PC-9 (cell line): ENCODE results near the gene ROS1. TPM values are rescaled to one million over a fixed set of nuclear protein-coding genes. Genes with fewer than 3 reads are reported as not detected.

Source experiments
- BruUV-seq: library from RNA; stranded (reverse); fragments of 400-500 nt; replicated peaks from 2 replicates; lab custom pipeline; 2021; lab: Mats Ljungman, UMichigan
- CTCF ChIA-PET: fragments of 300-600 bp; sonication (Branson Sonifier 250); formaldehyde crosslinking; loops from one replicate; lab custom pipeline; 2022; ENCODE audit warnings: antibody characterized with exemption; lab: Charles Lee
- POLR2A ChIA-PET: fragments of 300-600 bp; sonication (Branson Sonifier 250); formaldehyde crosslinking; loops from one replicate; lab custom pipeline; 2022; ENCODE audit warnings: antibody characterized with exemption; ENCODE audit not compliant: unreplicated experiment; lab: Charles Lee
- DNase-seq, 2 experiments: peaks; one replicate each; pipeline versions ENCODE4 v3.0.0 to v3.0.0-alpha.2; 2015 to 2022; ENCODE audit warnings: mixed read lengths in 1 of 2
- H2AFZ ChIP-seq: fragments of 200-600 bp; sonication (generic); 2 replicates; pipeline ENCODE4 v1.8.1; 2017; ENCODE audit warnings: antibody characterized with exemption
- H3F3A ChIP-seq: fragments of 200-600 bp; sonication (generic); 2 replicates; pipeline ENCODE4 v1.8.1; 2017; ENCODE audit warnings: antibody characterized with exemption, mild to moderate bottlenecking, low read depth; ENCODE audit not compliant: insufficient read depth
- H3K27ac ChIP-seq: fragments of 200-600 bp; sonication (generic); 2 replicates; pipeline ENCODE4 v1.6.1; 2016; ENCODE audit warnings: mixed run types
- H3K27me3 ChIP-seq: fragments of 200-600 bp; sonication (generic); 2 replicates; pipeline ENCODE4 v1.6.1; 2016; ENCODE audit warnings: low read depth, mixed run types; ENCODE audit not compliant: insufficient read depth
- H3K36me3 ChIP-seq: fragments of 200-600 bp; sonication (generic); 2 replicates; pipeline ENCODE4 v1.6.1; 2016; ENCODE audit warnings: low read depth, mixed run types
- H3K4me1 ChIP-seq: fragments of 200-600 bp; sonication (generic); replicated peaks from 2 replicates; pipeline ENCODE4 v1.6.1; 2016; ENCODE audit warnings: mixed run types; ENCODE audit not compliant: insufficient read depth
- H3K4me2 ChIP-seq: fragments of 200-600 bp; sonication (generic); 2 replicates; pipeline ENCODE4 v1.6.1; 2017; ENCODE audit warnings: mixed run types
- H3K4me3 ChIP-seq: fragments of 200-600 bp; sonication (generic); 2 replicates; pipeline ENCODE4 v1.6.1; 2016; ENCODE audit warnings: mixed run types
- H3K79me2 ChIP-seq: fragments of 200-600 bp; sonication (generic); 2 replicates; pipeline ENCODE4 v1.6.1; 2017; ENCODE audit warnings: low read depth, mixed run types
- H3K9me2 ChIP-seq: fragments of 200-600 bp; sonication (generic); 2 replicates; pipeline ENCODE4 v1.8.1; 2017; ENCODE audit warnings: mild to moderate bottlenecking; ENCODE audit not compliant: insufficient read depth
- H3K9me3 ChIP-seq: fragments of 200-600 bp; sonication (generic); 2 replicates; pipeline ENCODE4 v1.8.1; 2016; ENCODE audit warnings: low read depth; ENCODE audit not compliant: insufficient read depth
- H4K20me1 ChIP-seq: fragments of 200-600 bp; sonication (generic); 2 replicates; pipeline ENCODE4 v1.8.1; 2017; ENCODE audit not compliant: insufficient read depth
- CTCF ChIP-seq: fragments of 200-600 bp; sonication (generic); conservative IDR thresholded peaks from 2 replicates; pipeline ENCODE4 v1.6.1; 2017; ENCODE audit warnings: mixed run types, antibody characterized with exemption, mild to moderate bottlenecking, moderate library complexity
- EZH2 ChIP-seq: fragments of 200-600 bp; sonication (generic); IDR thresholded peaks from 2 replicates; pipeline ENCODE4 v1.8.0; 2017; ENCODE audit warnings: antibody characterized with exemption, low read depth
- intact Hi-C: fragments of 100-400 bp; cut with micrococcal nuclease; formaldehyde crosslinking; loops from one replicate; pipeline ENCODE4 v1.10.0; 2022; ENCODE audit not compliant: unreplicated experiment
- total RNA-seq: library from RNA; stranded (reverse); gene quantifications from 2 replicates; pipeline ENCODE4 v1.2.3, GENCODE V29; 2021

The ROS1 gene
- total RNA-seq, 1 experiment from 2014 or later = not detected

DNA sequence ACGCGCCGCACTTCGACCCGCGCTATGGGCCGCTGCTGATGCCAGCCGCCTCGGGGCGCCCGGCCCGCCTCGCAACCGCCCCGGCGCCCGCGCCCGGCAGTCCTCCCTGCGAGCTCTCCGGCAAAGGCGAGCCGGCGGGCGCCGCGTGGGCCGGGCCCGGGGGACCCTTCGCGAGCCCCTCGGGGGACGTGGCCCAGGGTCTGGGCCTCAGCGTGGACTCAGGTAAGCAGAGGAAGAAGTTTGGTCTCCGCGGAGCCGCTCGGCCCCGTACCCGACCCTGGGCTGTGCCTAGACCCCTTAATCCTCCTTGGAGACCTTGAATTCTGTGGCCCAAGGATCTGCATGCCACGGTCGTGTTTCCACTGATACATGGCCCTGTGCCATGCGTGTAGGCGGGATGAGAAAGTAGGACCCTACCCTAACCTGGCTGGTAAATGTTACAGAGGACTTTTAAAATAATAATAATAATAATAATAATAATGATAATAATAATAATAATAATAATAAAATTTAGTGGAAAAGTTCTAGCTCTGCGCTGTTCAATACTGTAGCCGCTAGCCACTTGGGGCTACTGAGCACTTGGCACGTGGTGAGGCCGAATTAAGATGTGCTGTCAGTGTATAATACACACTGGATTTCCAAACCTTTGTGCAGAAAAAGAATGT lies 154.8 kb downstream of the ROS1 start:
- intact Hi-C loops = no loop called here
- Histone ChIP-seq H2AFZ (no peak overlapping the region), H3K79me2 (no peaks in the 10 kb centered on the region), H3K4me1 (no peaks in the 10 kb centered on the region), H3K27me3 (peaks cover 15% of the 10 kb centered on the region; the same call in 1 of the 2 replicates), H3K4me3 (no peak overlapping the region), H3F3A (no peaks in the 10 kb centered on the region), H4K20me1 (no peaks in the 10 kb centered on the region), H3K9me2 (no peaks in the 10 kb centered on the region), H3K27ac (no peak overlapping the region), H3K9me3 (no peaks in the 10 kb centered on the region), H3K4me2 (no peak overlapping the region), H3K36me3 (no peaks in the 10 kb centered on the region)
- CTCF ChIA-PET = no interaction called here
- DNase-seq = no peak
- TF ChIP-seq CTCF = no peak
- no TSS peak for BruUV-seq
- POLR2A ChIA-PET = no interaction called here

- Histone ChIP-seq H3K9me2 (no peaks in the 10 kb centered on the region), H3K4me1 (no peaks in the 10 kb centered on the region), H3K4me3 (no peak overlapping the region), H3F3A (no peaks in the 10 kb centered on the region), H3K27me3 (peaks cover 15% of the 10 kb centered on the region; the same call in 1 of the 2 replicates), H3K9me3 (no peaks in the 10 kb centered on the region), H2AFZ (no peak overlapping the region), H3K4me2 (no peak overlapping the region), H3K27ac (no peak overlapping the region), H4K20me1 (no peaks in the 10 kb centered on the region), H3K36me3 (no peaks in the 10 kb centered on the region), H3K79me2 (no peaks in the 10 kb centered on the region)
- no TSS peak for BruUV-seq
- ChIA-PET CTCF (no interaction called here), POLR2A (no interaction called here)
- TF ChIP-seq EZH2 (no peak), CTCF (no peak)
- intact Hi-C loops = no loop called here
- DNase-seq = no peak
Measured at GRCh38 chr6:117270055-117270842, 155.5 kb downstream of the ROS1 start.

GRCh38 chr6:117269638-117270054 lies 156.1 kb downstream of the ROS1 start:
- POLR2A ChIA-PET = no interaction called here
- no TSS peak for BruUV-seq
- Histone ChIP-seq H3K9me3 (no peaks in the 10 kb centered on the region), H3K4me2 (no peak overlapping the region), H3K9me2 (no peaks in the 10 kb centered on the region), H4K20me1 (no peaks in the 10 kb centered on the region), H2AFZ (no peak overlapping the region), H3F3A (no peaks in the 10 kb centered on the region), H3K27me3 (peaks cover 15% of the 10 kb centered on the region; the same call in 1 of the 2 replicates), H3K36me3 (no peaks in the 10 kb centered on the region), H3K79me2 (no peaks in the 10 kb centered on the region), H3K4me1 (no peaks in the 10 kb centered on the region), H3K27ac (no peak overlapping the region), H3K4me3 (no peak overlapping the region)
- TF ChIP-seq EZH2 = no peak
- TF ChIP-seq CTCF = no peak
- DNase-seq = no peak
- CTCF ChIA-PET = no interaction called here
- intact Hi-C loops = no loop called here
